GM21717 (cell line): ENCODE data around the gene UCK1.
"Not testable (repeated sequence)": the region's sequence is repeated elsewhere in the genome, so short reads cannot be mapped to it uniquely, and the experiment has no call there.

Experiments used
- ATAC-seq: cut with Tn5 transposase; IDR thresholded peaks from one replicate; pipeline ENCODE4 v1.9.1; 2021; ENCODE audit warnings: mild to moderate bottlenecking, moderate library complexity; ENCODE audit not compliant: unreplicated experiment

UCK1 gene

DNA sequence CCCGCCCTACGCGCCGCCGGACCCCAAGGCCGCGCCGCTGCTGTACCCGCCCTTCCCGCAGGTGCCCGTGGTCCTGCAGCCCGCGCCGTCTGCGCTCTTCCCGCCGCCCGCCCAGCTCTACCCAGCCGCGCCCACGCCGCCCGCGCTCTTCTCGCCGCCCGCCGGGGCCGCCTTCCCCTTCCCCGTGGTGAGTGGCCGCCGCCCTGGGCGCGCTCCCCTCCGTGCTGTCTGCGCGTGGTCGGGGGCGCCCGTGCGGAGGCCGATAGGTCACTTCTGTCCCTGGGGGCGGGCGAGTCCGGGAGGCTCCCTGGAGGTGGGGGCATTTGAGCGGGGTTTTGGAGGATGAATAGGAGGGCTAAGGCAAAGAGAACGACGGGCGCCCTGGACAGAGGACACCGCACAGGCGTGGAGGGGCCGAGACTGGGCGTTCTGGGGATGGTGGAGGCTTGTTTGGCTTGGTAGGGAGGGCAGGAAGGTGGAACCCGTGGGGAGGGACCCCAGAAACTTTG is 23.8 kb upstream of the UCK1 start:
- no peak for ATAC-seq

DNA sequence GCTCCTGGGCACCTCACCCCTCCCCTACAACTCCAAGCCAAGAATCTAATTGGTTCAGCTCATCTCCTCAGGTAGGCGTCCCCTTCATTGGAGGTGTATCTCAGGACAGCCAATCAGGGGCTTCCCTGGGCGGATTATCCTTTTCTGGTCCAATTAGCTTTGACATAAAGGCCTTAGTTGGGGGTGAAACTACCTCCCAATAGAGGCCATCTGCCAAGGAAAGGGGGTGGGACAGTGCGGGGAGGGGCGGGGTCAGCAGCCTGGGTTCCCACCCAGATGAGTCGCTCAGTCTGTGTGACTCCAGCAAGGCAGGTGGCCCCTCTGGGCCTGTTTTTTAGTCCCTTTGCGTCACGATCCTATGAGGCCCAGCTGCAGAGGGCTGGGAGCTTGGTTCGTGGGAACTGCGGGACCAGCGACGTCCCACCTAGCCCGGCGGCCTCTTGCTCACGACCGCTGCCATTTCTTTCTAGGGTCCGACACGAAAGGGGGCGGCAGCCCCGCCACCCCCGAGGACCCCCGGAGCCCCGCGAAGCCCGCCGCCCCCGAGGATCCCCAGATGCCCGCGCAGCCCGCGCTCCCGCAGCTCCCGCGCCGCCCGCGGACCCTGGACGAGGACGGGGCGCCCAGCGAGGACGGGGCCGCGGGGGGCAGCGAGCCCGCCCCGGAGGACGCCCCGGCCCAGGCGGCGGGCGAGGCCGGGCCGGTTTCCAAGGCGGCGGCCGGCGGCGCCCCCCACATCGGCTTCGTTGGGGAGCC is 23.2 kb upstream of the UCK1 start:
- no peak for ATAC-seq

DNA sequence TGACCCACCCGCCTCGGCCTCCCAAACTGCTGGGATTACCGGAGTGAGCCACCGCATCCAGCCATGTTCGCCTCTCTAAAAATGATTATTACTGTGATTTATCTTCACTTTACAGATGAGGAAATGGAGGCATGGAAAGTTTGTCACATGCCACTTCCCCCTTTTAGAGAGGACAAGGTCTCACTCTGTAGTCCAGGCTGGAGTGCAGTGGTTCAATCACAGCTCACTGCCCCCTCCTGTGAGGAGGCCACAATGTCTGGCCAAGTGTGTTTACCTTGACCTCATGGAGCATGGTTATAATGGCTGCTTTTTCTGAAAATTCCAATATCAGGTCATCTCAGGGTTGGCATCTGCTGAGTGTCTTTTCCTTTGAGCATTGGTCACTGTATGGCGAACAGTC is 21.0 kb upstream of the UCK1 start:
- no peak for ATAC-seq

DNA sequence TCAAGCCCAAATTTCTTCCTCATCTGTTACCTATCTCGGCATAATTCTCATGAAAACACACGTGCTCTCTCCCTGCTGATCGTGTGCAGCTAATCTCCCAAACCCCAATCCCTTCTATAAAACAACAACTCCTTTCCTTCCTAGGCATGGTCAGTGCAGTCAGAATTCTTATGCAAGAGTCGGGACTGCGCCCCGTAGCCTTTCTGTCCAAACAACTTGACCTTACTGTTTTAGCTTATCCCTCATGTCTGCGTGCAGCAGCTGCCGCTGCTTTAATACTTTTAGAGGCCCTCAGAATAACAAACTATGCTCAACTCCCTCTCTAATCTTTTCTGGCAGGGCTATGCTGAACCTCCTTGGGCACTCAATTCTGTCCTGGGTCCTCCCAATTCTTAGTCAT is 19.4 kb upstream of the UCK1 start:
- not testable (repeated sequence) for ATAC-seq

DNA sequence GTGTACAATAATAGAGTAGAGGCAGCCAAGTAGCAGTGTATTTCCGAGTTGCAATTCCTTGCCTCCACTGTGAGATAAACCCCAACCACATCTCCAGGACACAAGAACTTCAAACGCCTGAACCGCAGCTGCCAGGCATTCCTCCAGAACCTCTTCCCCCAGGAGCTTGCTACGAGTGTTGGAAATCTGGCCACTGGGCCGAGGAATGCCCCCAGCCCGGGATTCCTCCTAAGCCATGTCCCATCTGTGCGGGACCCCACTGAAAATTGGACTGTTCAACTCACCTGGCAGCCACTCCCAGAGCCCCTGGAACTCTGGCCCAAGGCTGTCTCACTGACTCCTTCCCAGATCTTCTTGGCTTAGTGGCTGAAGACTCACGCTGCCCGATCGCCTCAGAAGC is 18.1 kb upstream of the UCK1 start:
- ATAC-seq = not testable (repeated sequence)

DNA sequence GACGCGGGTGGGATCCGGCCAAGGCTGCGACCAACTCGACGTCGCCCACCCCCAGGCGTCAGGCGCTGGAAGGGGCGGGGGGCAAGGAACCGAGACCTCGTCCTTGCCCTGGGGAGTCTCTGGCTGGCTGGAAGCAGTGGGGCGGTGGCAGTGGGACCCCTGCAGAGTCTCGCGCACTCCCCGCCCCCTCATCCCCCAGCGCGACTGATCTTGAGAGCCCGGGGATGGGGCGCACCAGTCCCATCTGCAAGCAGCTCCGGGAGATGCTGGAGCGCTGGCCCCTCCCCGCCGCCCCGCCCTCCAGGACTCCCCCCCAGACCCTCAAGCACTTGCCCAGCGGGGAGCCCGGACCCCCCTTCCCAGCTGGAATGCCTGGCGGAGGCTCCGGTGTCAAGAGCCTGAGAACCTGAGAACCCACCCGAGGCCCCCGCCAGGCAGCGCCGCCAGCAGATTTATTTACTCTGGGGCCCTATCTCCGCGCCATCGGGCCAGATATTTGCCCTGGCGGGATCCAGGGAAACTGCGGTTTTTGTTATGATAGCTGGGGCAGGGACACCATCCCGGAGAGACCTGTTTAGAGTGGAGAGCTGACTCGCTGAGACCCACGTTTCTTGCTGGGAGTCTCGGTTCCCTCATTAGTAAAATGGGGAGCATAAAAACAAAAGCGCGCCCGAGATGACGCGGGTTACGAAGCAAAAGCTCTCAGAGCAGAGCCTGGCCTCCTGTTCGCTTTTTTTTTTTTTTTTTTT is 15.4 kb upstream of the UCK1 start:
- no peak for ATAC-seq

DNA sequence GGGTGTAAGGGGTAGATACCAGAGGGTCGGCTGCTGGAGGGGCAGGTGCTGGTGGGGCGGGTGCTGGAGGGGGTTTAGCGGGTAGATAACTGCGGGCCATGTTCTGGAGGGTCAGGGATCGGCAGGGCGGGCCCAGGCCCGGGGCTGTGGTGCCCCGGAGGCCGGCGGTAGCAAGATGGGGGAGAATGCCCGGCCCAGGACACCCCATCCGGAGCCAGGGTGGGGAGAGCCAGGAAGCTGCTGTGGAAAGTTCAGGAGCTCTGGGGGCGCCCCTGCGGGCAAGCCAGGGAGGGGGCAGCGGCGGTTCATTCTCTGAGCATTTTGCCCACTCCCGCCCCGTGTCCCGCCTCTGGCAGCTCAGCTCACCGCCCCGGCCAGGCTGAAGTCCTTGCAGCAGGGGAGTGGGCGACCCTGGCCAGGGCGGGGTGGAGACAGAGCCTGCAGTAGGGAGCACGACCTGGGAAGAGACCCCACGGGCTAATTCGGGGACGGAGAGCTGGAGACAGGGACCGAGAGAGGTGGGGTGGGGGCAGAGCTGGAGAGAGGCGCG is 14.8 kb upstream of the UCK1 start:
- ATAC-seq = no peak

DNA sequence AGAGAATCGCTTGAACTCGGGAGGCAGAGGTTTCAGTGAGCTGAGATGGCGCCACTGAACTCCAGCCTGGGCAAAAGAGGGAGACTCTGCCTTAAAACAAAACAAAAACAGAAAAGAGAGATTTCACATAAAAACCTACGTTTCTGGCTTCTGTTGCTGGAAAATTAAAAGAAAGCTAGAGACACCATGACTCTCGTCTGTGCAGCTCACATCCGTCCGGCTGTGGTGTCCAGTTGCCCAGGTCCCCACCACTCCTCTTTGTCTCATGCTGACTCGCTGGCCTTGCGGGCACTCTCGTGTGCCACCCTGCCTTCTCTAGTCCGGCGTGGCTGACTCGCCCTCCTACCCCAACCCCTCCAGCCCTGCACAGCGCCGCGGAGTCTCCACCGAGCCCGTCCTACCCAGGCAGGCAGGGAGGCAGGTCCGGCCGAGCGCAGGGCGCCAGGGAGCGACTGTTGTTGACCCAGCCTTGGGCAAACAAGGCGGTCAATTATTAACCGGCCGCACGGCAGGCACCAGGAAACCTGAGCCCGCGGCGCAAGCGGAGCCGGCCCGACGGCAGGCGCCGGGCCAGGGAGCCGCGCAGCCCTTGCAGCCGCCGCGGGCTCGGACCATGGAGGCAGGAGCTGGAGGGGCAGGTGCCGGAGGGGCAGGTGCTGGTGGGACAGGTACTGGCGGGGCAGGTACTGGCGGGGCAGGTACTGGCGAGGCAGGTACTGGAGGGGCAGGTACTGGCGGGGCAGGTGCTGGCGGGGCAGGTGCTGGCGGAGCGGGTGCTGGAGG is 14.1 kb upstream of the UCK1 start, which contains the start of gene PRRT1B:
Gene PRRT1B (plus strand): TSS at position 521 of the 783 bp plus-strand sequence. CDS start 93 bp downstream, at position 614.
- no peak for ATAC-seq

DNA sequence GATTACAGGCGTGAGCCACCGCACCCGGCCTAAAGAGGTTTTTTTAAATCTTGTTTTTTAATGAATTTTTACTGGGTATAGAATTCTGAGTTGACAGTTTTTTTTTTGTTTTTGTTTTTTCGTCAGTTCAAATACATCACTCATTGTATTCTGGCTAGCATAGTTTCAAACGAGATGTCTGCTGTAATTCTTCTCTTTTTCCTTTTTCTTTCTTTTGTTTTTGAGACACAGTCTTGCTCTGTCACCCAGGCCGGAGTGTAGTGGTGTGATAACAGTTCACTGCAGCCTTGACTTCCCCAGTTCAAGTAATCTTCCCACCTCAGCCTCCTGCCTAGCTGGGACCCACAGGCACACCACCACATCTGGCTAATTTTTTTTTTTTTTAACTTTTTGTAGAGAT is 12.1 kb upstream of the UCK1 start:
- ATAC-seq = no peak

DNA sequence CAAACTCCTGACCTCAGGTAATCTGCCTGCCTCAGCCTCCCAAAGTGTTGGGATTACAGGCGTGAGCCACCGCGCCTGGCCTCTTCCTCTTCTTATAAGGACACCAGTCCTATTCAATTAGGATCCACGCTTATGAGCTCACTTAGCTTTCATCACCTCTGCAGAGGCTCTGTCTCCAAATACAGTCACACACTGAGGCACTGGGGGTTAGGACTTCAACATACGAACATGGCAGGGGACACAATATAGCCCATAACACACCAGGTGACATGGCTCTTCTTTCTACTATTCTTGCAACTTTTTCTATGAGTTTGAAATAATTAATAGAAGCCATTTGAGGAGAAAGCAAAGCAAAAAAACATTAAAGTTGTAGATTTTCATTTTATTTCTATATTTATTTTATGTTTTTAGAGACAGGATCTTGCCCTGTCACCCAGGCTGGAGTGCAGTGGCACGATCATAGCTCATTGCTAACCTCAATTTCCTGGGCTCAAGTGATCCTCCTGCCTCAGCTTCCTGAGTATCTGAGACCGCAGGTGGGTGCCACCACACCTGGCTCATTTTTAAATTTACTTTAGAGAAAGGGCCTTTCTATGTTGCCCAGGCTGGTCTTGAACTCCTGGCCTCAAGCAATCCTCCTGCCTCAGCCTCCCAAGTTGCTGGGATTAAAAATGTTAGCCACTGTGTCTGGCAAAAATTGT is 8.3 kb upstream of the UCK1 start:
- no peak for ATAC-seq

DNA sequence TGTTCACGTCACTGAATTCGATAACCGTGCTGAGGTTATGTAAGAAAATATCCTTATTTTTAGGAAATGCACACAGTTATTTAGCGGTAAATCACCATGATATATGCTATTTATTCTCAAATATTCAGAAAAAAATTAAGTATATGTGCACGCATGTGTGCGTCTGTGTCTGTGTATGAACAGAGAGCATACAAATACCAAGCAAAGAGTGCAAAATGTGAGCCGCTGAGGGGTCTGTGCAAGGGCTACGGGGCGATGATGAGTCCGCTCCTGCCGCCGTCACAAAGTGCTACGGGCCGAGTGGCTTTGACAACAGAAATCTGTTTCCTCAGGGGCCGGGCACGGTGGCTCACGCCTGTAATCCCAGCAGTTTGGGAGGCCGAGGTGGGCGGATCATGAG is 6.9 kb upstream of the UCK1 start:
- no peak for ATAC-seq

DNA sequence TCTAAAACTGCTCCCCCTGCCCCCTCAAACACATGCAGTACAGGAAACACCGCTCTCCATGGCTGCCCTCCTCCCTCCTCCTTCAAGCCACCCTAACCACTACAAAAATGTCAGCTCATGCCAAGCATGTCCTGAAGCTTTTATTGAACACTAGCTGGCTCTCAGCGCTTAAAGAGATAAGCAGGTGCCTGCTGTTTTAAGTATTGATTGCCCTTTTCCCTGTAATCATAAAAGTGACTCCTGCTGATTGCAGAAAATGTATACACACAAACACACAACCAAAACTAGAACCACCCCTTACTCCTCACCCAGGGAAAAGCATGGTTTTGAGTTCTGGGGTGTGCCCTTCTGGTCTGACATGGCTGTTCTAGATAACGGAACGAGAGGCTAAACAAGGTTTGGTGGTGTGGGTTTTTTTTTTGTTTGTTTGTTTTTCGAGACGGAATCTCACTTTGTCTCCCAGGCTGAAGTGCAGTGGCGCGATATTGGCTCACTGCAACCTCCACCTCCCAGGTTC is 3.7 kb upstream of the UCK1 start:
- ATAC-seq = no peak

DNA sequence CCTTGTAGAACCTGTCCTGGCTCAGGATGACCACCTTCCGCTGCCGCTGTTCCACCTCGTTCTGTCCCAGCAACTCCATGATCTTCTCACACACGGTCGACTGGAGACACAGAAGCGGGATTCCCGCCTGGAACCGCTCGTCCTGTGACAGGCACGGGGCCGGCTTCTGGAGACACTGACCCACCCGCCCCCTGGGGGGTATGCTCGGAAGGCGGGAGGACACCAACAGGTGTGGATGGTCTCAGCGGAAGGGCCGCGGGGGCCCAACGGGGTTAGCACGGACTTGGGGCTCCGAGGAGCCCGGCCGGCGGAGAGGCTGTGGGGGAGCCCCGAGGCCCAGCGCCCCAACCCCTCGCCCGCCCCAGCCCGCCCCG is 530 bp downstream of the UCK1 start:
- peak; percentile 6 for ATAC-seq

DNA sequence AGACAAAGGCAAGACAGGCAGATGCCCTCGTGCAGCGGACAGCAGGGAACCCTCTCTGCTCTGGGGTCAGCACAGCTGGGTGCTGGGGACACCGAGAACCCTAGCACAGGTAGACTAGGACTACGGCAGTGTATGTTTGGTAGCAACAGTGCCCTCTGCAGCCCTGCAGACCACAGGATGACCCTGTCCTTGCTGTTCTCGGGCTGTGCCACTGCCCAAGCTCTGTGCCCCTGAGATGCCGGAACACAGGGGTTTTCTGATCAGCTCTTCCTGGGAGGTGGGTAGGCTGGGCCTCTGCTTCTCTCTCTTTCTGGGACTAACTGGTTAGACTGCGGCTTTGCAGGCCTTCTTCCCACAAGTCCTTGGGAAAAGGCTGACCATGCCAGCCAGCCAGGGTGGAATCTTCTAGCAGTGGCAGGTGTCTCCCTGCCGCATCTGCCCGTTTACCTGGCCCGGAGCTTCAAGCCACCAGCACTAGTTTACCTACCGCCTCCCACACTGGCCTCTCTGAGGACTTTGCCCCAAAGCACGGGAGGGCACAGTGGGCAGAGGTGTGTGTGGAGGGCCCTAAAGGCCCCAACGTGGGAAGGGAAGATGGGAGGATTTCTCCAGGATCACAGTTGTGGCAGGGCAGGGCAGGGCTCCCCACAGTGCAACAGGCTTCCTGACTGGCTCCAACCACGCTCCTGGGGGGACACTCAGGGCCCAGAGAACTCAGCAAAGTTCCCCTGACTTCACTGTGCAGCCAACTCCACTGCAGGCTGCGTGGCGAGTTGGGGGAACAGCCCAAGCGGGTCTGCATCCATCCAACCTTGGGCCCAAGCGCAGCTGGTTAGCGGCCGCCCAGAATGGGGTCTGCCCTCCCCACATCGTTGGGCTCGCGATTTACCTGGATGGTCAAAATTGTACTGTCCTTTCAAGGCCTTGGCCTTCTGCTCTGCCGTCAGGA is 1.2 kb downstream of the UCK1 start:
- no peak for ATAC-seq

DNA sequence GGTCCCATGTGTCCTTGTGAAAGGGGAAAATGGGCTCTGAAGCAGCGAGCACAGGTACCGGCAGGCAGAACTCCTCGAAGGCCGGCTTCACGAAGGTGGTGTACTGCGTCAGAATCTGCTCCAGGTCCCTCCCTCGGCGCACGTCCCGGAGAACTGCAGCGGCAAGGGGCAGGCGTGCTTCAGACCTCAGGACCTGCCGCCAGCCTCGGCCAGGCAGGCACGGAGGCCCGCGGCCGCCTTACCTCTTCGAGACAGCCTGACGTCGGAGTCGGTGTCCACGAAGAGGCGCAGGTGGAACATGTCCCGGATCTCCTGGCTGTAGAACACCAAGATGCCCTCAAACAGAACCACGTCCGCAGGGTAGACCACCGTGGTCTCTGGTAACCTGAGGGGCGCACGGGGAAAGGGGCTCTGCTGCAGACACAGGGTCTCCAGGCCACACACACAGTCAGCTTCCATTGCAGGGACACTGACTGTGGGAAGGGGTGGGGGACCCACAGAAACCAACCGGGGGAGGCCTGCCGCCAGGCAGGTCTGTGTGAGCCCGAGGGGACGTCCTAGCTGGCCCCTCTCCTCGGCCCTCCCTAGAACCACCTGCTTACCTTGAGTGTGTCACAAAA is 2.1 kb downstream of the UCK1 start:
- ATAC-seq = no peak

DNA sequence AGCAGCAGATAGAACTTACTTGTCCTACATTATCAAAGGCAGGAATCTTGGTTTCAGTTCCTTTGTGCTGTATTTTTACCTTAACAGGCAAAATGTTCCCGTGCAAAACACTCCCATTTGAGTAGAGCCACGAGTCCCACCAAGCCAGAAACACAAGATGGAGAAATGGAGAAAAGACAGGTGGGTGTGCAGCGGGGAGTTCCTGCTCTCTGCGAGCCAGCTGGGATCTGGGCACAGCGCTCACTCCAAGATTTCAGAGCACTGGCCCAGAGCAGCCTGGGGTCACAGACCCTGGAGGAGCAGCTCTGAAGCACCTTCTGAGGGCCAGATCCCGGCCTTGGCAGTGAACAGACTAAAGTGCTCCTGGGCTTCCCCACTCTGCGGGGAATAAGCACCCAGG is 2.9 kb downstream of the UCK1 start:
- no peak for ATAC-seq

DNA sequence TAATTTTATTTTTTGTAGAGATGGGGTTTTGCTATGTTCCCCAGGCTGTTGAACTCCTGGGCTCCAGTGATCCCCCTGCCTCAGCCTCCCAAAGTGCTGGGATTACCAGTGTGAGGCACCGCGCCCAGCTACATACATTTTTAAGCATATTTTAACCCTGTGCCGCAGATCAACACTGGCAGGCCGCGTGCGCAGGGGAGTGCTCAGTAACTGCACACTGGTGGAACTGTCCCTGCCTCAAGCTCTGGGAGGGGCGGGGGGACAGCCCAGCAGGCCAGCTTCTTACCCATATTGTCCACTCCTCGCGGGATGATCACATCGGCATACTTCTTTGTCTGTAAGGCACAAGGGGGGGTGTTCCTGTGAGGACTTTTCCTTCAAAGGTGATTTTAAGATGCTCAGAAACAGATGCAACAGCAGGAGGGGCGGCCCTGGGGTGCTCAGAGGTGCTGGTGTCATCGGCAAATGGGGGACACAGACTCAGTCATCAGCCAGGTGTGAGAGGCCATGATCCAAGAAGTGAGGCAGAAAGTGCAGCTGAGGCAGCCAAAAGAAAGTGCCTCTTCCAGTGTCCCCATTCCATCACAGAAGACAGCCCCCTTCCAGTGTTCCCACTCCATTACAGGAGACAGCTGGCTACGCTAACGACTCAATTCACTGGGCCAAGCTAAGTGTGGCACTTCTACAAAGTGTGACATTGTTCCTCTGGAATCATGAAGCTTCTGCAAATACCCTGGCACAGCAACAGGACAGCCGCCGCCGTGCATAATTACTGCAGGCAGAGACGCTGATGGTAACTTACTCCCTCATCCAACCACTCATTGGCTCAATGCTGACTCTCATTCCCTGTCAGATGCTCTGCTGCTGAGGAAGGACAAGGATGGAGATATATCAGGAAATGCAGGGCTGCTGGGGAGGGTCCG is 5.2 kb downstream of the UCK1 start:
- ATAC-seq = no peak
